GM12878 (cell line): Measurements from ENCODE around the gene TIMM10B. TPM values are rescaled to one million over a fixed set of nuclear protein-coding genes. Genes with fewer than 3 reads are reported as not detected.

Experiments
- polyA plus RNA-seq, 11 experiments: library from polyadenylated mRNA; depleted of rRNA in 4 of 11; unstranded in 6 of 11; stranded (reverse) in 5 of 11; fragments of >200 nt; fragmentation: Nextera tagmentation in 4 of 11; fragmentation: Illumina TruSeq in 1 of 11; extraction: Ambion mirVana in 4 of 11; extraction: Trizol in 1 of 11; gene quantifications; 1 replicate in 1 of 11; 2 replicates in 10 of 11; pipeline versions ENCODE4 v1.2.1 to v1.2.3, GENCODE V29; 2011 to 2016; ENCODE audit warnings: inconsistent platforms in 2 of 11, missing spikeins in 2 of 11, low read depth in 1 of 11
- total RNA-seq, 4 experiments: library from RNA; depleted of rRNA in 3 of 4; stranded (reverse); fragments of >200 nt in 3 of 4; fragmentation: Illumina TruSeq in 1 of 4; extraction: Trizol in 1 of 4; gene quantifications; 2 replicates each; pipeline versions ENCODE4 v1.2.1 to v1.2.3, GENCODE V29; 2013 to 2021

TIMM10B gene
- total and polyA plus RNA-seq, 10 of the 15 experiments (the other 5 are each of a cell fraction or from before 2014, with no cell fraction given), result 30.3 to 126 (median 53.1) TPM

Other genes with a start within 250 kb of the TIMM10B start
Only the 7 nearest of the 16 such genes appear.
- gene SMPD1, start 91.0 kb upstream of the TIMM10B start, total RNA-seq (2014; rRNA removed), result 5.4 and 5.5 TPM in 2 replicates
- gene SMPD1, start 91.0 kb upstream of the TIMM10B start, total RNA-seq (2014; rRNA removed; fragmentation: Illumina TruSeq; extraction: Trizol), result 4.0 and 4.1 TPM in 2 replicates
- gene SMPD1, start 91.0 kb upstream of the TIMM10B start, total RNA-seq (2021), result 11.1 and 13.7 TPM in 2 replicates
- gene SMPD1, start 91.0 kb upstream of the TIMM10B start, polyA plus RNA-seq (2011; rRNA removed), result 2.7 and 4.8 TPM in 2 replicates
- 6.0 and 6.9 TPM in 2 replicates for gene SMPD1, start 91.0 kb upstream of the TIMM10B start, polyA plus RNA-seq (2014; fragmentation: Illumina TruSeq; extraction: Trizol)
- 1 to 10 TPM; 1.4 to 3.8 TPM for gene SMPD1, start 91.0 kb upstream of the TIMM10B start, polyA plus RNA-seq (2014; fragmentation: Nextera tagmentation; extraction: Ambion mirVana)
- gene SMPD1, start 91.0 kb upstream of the TIMM10B start, polyA plus RNA-seq (2014; rRNA removed), result 8.6 and 9.5 TPM in 2 replicates
- gene SMPD1, start 91.0 kb upstream of the TIMM10B start, polyA plus RNA-seq (2016; fragmentation: Nextera tagmentation; extraction: Ambion mirVana), result 1 to 10 TPM; 8.7 to 9.0 TPM
- 7.5 and 10.6 TPM in 2 replicates for gene APBB1, start 62.4 kb upstream of the TIMM10B start, total RNA-seq (2014; rRNA removed)
- gene APBB1, start 62.4 kb upstream of the TIMM10B start, total RNA-seq (2014; rRNA removed; fragmentation: Illumina TruSeq; extraction: Trizol), result 4.3 and 4.8 TPM in 2 replicates
- 8.7 and 11.0 TPM in 2 replicates for gene APBB1, start 62.4 kb upstream of the TIMM10B start, total RNA-seq (2021)
- 0.30 and 0.67 TPM in 2 replicates for gene APBB1, start 62.4 kb upstream of the TIMM10B start, polyA plus RNA-seq (2011; rRNA removed)
- 2.3 and 5.6 TPM in 2 replicates for gene APBB1, start 62.4 kb upstream of the TIMM10B start, polyA plus RNA-seq (2014; fragmentation: Illumina TruSeq; extraction: Trizol)
- gene APBB1, start 62.4 kb upstream of the TIMM10B start, polyA plus RNA-seq (2014; fragmentation: Nextera tagmentation; extraction: Ambion mirVana), result 1 to 10 TPM in 1 of 2 experiments, under 1 TPM in 1; 0.31 to 1.3 TPM
- 7.5 and 9.1 TPM in 2 replicates for gene APBB1, start 62.4 kb upstream of the TIMM10B start, polyA plus RNA-seq (2014; rRNA removed)
- 1 to 10 TPM; 5.1 to 6.5 TPM for gene APBB1, start 62.4 kb upstream of the TIMM10B start, polyA plus RNA-seq (2016; fragmentation: Nextera tagmentation; extraction: Ambion mirVana)
- 1.7 TPM in 1 of 2 replicates, not detected in the other for gene HPX, start 40.5 kb upstream of the TIMM10B start, total RNA-seq (2014; rRNA removed)
- 0.09 and 0.37 TPM in 2 replicates for gene HPX, start 40.5 kb upstream of the TIMM10B start, total RNA-seq (2014; rRNA removed; fragmentation: Illumina TruSeq; extraction: Trizol)
- gene HPX, start 40.5 kb upstream of the TIMM10B start, total RNA-seq (2021), result 1.7 and 2.1 TPM in 2 replicates
- 0.06 and 0.23 TPM in 2 replicates for gene HPX, start 40.5 kb upstream of the TIMM10B start, polyA plus RNA-seq (2011; rRNA removed)
- 0.18 and 0.29 TPM in 2 replicates for gene HPX, start 40.5 kb upstream of the TIMM10B start, polyA plus RNA-seq (2014; fragmentation: Illumina TruSeq; extraction: Trizol)
- under 1 TPM; 0.11 TPM for gene HPX, start 40.5 kb upstream of the TIMM10B start, polyA plus RNA-seq (2014; fragmentation: Nextera tagmentation; extraction: Ambion mirVana)
- 0.33 and 0.60 TPM in 2 replicates for gene HPX, start 40.5 kb upstream of the TIMM10B start, polyA plus RNA-seq (2014; rRNA removed)
- gene HPX, start 40.5 kb upstream of the TIMM10B start, polyA plus RNA-seq (2016; fragmentation: Nextera tagmentation; extraction: Ambion mirVana), result under 1 TPM in 1 of 2 experiments, not detected in 1; 0.08 TPM
- gene TRIM3, start 7.6 kb upstream of the TIMM10B start, total RNA-seq (2014; rRNA removed), result 6.1 and 11.8 TPM in 2 replicates
- gene TRIM3, start 7.6 kb upstream of the TIMM10B start, total RNA-seq (2014; rRNA removed; fragmentation: Illumina TruSeq; extraction: Trizol), result 3.4 and 3.7 TPM in 2 replicates
- gene TRIM3, start 7.6 kb upstream of the TIMM10B start, total RNA-seq (2021), result 6.9 and 8.7 TPM in 2 replicates
- 3.3 and 4.4 TPM in 2 replicates for gene TRIM3, start 7.6 kb upstream of the TIMM10B start, polyA plus RNA-seq (2011; rRNA removed)
- 4.7 and 7.5 TPM in 2 replicates for gene TRIM3, start 7.6 kb upstream of the TIMM10B start, polyA plus RNA-seq (2014; fragmentation: Illumina TruSeq; extraction: Trizol)
- gene TRIM3, start 7.6 kb upstream of the TIMM10B start, polyA plus RNA-seq (2014; fragmentation: Nextera tagmentation; extraction: Ambion mirVana), result under 1 TPM; 0.34 to 0.55 TPM
- 11.0 and 18.3 TPM in 2 replicates for gene TRIM3, start 7.6 kb upstream of the TIMM10B start, polyA plus RNA-seq (2014; rRNA removed)
- gene TRIM3, start 7.6 kb upstream of the TIMM10B start, polyA plus RNA-seq (2016; fragmentation: Nextera tagmentation; extraction: Ambion mirVana), result 1 to 10 TPM; 4.6 to 5.0 TPM
- gene ARFIP2, start 170 bp upstream of the TIMM10B start, total RNA-seq (2014; rRNA removed), result 47.7 and 49.5 TPM in 2 replicates
- 35.6 TPM in 2 replicates for gene ARFIP2, start 170 bp upstream of the TIMM10B start, total RNA-seq (2014; rRNA removed; fragmentation: Illumina TruSeq; extraction: Trizol)
- gene ARFIP2, start 170 bp upstream of the TIMM10B start, total RNA-seq (2021), result 44.2 and 48.4 TPM in 2 replicates
- gene ARFIP2, start 170 bp upstream of the TIMM10B start, polyA plus RNA-seq (2011; rRNA removed), result 35.9 and 44.7 TPM in 2 replicates
- gene ARFIP2, start 170 bp upstream of the TIMM10B start, polyA plus RNA-seq (2014; fragmentation: Illumina TruSeq; extraction: Trizol), result 41.4 and 52.8 TPM in 2 replicates
- gene ARFIP2, start 170 bp upstream of the TIMM10B start, polyA plus RNA-seq (2014; fragmentation: Nextera tagmentation; extraction: Ambion mirVana), result 10 to 100 TPM; 11.7 to 18.9 TPM
- 59.8 and 65.5 TPM in 2 replicates for gene ARFIP2, start 170 bp upstream of the TIMM10B start, polyA plus RNA-seq (2014; rRNA removed)
- gene ARFIP2, start 170 bp upstream of the TIMM10B start, polyA plus RNA-seq (2016; fragmentation: Nextera tagmentation; extraction: Ambion mirVana), result 10 to 100 TPM; 49.5 to 53.1 TPM
- 10.1 and 11.7 TPM in 2 replicates for gene DNHD1, start 15.8 kb downstream of the TIMM10B start, total RNA-seq (2014; rRNA removed)
- gene DNHD1, start 15.8 kb downstream of the TIMM10B start, total RNA-seq (2014; rRNA removed; fragmentation: Illumina TruSeq; extraction: Trizol), result 6.7 and 7.8 TPM in 2 replicates
- gene DNHD1, start 15.8 kb downstream of the TIMM10B start, total RNA-seq (2021), result 12.3 and 14.0 TPM in 2 replicates
- 9.4 and 13.6 TPM in 2 replicates for gene DNHD1, start 15.8 kb downstream of the TIMM10B start, polyA plus RNA-seq (2011; rRNA removed)
- 7.6 and 10.6 TPM in 2 replicates for gene DNHD1, start 15.8 kb downstream of the TIMM10B start, polyA plus RNA-seq (2014; fragmentation: Illumina TruSeq; extraction: Trizol)
- gene DNHD1, start 15.8 kb downstream of the TIMM10B start, polyA plus RNA-seq (2014; fragmentation: Nextera tagmentation; extraction: Ambion mirVana), result 1 to 10 TPM in 1 of 2 experiments, under 1 TPM in 1; 0.99 to 1.1 TPM
- gene DNHD1, start 15.8 kb downstream of the TIMM10B start, polyA plus RNA-seq (2014; rRNA removed), result 16.5 and 16.9 TPM in 2 replicates
- gene DNHD1, start 15.8 kb downstream of the TIMM10B start, polyA plus RNA-seq (2016; fragmentation: Nextera tagmentation; extraction: Ambion mirVana), result 1 to 10 TPM; 4.0 to 6.1 TPM
- 20.5 and 27.3 TPM in 2 replicates for gene RRP8, start 122.1 kb downstream of the TIMM10B start, total RNA-seq (2014; rRNA removed)
- 14.2 and 15.4 TPM in 2 replicates for gene RRP8, start 122.1 kb downstream of the TIMM10B start, total RNA-seq (2014; rRNA removed; fragmentation: Illumina TruSeq; extraction: Trizol)
- 26.3 and 27.3 TPM in 2 replicates for gene RRP8, start 122.1 kb downstream of the TIMM10B start, total RNA-seq (2021)
- 21.7 and 22.5 TPM in 2 replicates for gene RRP8, start 122.1 kb downstream of the TIMM10B start, polyA plus RNA-seq (2011; rRNA removed)
- gene RRP8, start 122.1 kb downstream of the TIMM10B start, polyA plus RNA-seq (2014; fragmentation: Illumina TruSeq; extraction: Trizol), result 21.5 and 26.1 TPM in 2 replicates
- gene RRP8, start 122.1 kb downstream of the TIMM10B start, polyA plus RNA-seq (2014; fragmentation: Nextera tagmentation; extraction: Ambion mirVana), result 10 to 100 TPM in 1 of 2 experiments, 1 to 10 TPM in 1; 4.7 to 15.8 TPM
- gene RRP8, start 122.1 kb downstream of the TIMM10B start, polyA plus RNA-seq (2014; rRNA removed), result 20.6 and 21.8 TPM in 2 replicates
- gene RRP8, start 122.1 kb downstream of the TIMM10B start, polyA plus RNA-seq (2016; fragmentation: Nextera tagmentation; extraction: Ambion mirVana), result 10 to 100 TPM; 51.0 to 51.2 TPM